Activated CD8-positive, alpha-beta memory T cell treated with anti-CD3 and anti-CD28 coated beads for 1 hour (primary cell): ENCODE results near the gene ZBTB8B.
"Not testable (repeated sequence)": the region's sequence is repeated elsewhere in the genome, so short reads cannot be mapped to it uniquely, and the experiment has no call there.

ENCODE experiments used
- DNase-seq, 2 donors: peaks; one replicate each; pipeline ENCODE4 v3.0.0-alpha.2; 2020; ENCODE audit warnings: low read depth in 1 of 2; ENCODE audit errors: extremely low read depth in 1 of 2

Gene ZBTB8B

GRCh38 chr1:32464716-32465577, at the start of gene ZBTB8B:
Gene ZBTB8B (plus strand): TSS chr1:32465072. CDS start chr1:32470625, 5,553 bp downstream.
- DNase-seq, result no peak

DNA sequence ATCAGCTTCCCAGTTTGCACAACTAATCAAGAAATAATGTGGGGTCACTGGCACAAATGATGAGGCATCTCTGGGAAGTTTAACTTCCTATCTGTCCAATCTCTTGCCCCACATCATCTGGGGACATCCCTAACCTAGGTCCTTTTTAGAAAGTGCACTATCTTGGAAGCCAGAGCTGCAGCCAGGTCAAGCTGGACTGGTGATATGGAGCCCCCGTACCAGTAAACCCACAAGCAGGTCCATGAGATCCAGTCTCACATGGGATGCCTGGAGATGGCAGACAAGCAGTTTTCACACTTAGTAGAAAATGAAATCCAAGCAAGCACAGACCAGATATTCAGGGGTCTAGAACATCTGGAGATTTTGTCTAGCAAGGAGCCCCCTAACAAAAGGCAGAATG, 43.1 kb upstream of the ZBTB8B start:
- DNase-seq, result no peak

GRCh38 chr1:32426489-32427255, 38.2 kb upstream of the ZBTB8B start:
- no peak for DNase-seq

GRCh38 chr1:32427264-32427963, 37.5 kb upstream of the ZBTB8B start:
- no peak for DNase-seq

DNA sequence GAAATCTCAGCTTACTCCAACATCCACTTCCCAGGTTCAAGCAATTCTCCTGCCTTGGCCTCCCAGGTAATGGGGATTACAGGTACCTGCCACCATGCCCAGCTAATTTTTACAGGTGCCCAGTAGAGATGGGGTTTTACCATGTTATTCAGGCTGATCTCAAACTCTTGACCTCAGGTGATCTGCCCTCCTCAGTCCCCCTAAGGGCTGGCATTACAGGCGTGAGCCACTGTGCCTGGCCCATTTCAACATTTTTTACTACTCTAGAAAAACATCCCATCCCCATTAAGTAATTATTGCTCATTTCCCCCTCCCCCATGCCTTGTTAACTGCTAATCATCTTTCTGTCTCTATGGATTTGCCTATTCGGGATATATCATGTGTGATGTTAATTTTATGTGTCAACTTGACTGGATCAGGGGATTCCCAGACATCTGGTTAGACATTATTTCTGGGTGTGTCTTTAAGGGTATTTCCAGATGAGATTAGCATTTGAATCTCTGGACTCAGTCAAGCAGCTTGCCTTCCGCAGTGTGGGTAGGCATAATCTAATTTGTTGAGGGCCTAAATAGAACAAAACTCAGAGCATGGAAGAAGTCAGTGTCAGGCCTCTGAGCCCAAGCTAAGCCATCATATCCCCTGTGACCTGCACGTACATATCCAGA, 33.0 kb upstream of the ZBTB8B start:
- DNase-seq, result no peak

DNA sequence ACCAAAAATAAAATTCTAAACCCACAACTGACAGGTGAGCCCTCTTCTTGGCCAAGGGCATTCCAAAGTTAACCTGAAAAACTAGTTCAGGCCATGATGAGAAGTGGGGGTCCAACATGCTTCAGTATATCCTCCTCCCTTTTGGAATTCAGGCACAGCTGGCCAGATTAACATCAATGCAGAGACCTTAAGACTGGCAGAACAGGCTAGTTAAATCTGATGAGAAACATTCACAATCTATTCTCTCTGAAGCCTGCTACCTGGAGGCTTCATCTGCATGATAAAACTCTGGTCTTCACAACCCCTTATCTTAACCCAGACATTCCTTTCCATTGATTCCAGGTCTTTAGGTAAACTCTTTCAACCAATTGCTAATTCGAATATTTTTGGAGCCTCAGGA, 26.7 kb upstream of the ZBTB8B start:
- DNase-seq, result no peak

- DNase-seq, result not testable (repeated sequence)
Observed at GRCh38 chr1:32438777-32439176, 26.1 kb upstream of the ZBTB8B start.

GRCh38 chr1:32441467-32441866, 23.4 kb upstream of the ZBTB8B start:
- DNase-seq, result not testable (repeated sequence)

- no peak for DNase-seq
Observed at GRCh38 chr1:32447469-32448185, 17.2 kb upstream of the ZBTB8B start.

DNA sequence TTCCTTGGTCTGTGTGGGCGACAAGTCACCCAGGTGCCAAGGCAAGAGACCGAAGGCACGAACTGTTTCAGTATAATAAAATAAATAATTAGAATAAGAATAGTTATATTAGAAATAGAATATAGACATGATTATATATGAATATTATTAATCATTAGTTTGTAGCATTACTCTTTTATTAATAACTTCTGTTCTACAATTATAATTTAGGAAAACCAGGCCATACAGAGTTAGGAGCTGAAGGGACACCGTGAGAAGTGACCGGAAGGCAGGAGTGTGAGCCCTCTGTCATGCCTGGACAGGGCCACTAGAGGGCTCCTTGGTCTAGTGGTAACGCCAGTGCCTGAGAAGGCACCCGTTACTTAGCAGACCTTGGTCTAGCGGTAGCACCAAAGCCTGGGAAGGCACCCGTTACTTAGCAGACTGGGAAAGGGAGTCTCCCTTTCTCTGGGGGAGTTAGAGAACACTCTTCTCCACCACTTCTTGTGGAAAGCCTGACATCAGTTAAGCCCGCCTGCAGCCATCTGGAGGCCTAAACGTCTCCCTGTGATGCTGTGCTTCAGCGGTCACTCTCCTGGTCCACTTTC, 16.6 kb upstream of the ZBTB8B start:
- peak in 1 of 2 donors; percentile 10 for DNase-seq

DNA sequence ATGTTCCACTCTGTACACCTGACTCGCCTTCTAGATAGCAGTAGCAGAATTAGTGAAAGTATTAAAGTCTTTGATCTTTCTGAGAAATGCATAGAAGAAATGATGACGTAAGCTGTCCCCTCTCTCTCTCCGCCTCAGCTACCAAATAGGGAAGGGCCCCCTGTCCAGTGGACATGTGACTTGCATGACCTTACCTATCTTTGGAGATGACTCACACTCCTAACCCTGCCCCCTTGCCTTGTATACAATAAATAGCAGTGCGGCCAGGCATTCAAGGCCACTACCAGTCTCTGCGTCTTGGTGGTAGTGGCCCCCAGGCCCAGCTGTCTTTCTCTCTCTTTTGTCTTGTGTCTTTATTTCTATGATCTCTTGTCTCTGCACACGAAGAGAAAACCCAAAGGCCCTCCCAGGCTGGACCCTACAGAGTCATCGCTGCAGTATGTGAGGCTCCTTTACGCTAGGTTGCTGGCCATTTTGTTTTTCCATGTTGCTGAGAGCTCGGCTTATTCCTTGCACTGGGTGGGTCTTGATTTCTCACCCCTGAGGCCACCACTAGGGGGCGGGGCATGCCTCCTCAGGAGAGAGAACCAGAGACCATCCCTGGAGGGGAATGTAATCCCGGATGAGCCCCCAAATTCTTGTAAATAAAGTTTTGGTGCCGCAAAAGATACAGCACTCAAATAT, 16.0 kb upstream of the ZBTB8B start:
- no peak for DNase-seq

- not testable (repeated sequence) for DNase-seq
Observed at GRCh38 chr1:32449457-32449831, 15.4 kb upstream of the ZBTB8B start.

GRCh38 chr1:32454726-32455125, 10.1 kb upstream of the ZBTB8B start:
- DNase-seq, result no peak

- no peak for DNase-seq
Observed at GRCh38 chr1:32455958-32456357, 8.9 kb upstream of the ZBTB8B start.

GRCh38 chr1:32458798-32459197, 6.1 kb upstream of the ZBTB8B start:
- not testable (repeated sequence) for DNase-seq

DNA sequence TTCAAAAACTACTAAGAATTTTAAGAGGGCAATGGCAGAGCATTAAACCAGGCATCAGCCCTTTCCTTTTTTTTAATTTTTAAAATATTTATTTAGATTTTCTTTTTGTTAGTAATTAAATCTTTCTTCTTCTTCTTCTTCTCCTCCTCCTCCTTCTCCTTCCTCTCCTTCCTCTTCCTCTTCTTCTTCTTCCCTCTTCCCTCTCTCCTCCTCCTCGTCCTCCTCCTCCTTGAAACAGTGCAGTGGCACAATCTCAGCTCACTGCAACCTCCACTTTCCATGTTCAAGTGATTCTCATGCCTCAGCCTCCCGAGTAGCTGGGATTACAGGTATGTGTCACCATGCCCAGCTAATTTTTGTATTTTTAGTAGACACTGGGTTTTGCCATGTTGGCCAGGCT, 1.9 kb upstream of the ZBTB8B start:
- not testable (repeated sequence) for DNase-seq

DNA sequence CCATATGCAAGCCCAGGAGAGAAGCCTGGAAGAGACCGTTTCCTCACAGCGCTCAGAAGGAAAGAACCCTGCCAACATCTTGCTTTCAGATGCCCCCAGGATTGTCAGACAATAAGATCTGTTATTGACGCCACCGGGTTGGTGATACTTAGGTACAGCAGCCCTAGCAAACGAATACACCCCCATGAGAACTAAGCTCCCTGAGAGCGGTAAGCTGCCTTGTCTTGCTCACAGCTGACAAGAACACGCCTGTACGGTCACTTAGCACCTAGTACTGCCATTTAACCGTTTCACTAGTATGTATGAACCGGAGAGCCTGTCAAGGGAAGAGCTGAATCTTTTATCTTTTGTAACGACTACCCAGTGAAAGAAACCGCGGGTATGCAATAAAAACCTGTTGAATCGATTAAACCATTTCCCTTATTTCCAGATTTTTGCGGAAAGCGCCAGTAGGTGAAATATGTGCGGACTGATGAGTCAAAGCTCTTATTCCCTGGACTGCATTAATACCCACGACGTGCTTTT, 619 bp upstream of the ZBTB8B start:
- DNase-seq, result no peak

GRCh38 chr1:32465578-32465933, 684 bp downstream of the ZBTB8B start:
- no peak for DNase-seq

DNA sequence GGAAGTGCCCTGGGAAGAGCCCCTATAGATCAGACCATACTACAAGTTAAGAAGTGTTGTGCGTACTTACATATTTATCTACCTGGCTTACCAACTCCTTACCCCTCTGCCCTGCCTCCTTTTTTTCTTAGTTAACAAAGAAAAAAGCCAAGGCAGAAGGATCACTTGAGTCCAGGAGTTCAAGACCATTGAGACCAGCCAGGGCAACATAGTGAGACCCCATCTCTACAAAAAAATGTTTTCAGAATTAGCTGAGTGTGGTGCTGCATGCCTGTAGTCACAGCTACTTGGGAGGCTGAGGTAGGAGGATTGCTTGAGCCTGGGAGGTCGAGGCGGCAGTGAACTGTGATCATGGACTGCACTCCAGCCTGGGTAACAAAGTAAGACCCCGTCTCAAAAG, 1.9 kb downstream of the ZBTB8B start:
- no peak for DNase-seq
